HCT116 (cell line): Measurements from ENCODE around the gene TARBP1. TPM values are rescaled to one million over a fixed set of nuclear protein-coding genes. Genes with fewer than 3 reads are reported as not detected.
A peak's percentile ranks its signal among the peaks of the same experiment; 100 is the strongest.

Source experiments
- ATAC-seq: fragments of 200-7000 bp; cut with Tn5 transposase; 2 replicates; pipeline ENCODE4 v1.9.1; 2020; ENCODE audit warnings: mild to moderate bottlenecking, moderate library complexity
- BruUV-seq: library from RNA; stranded (reverse); fragments of 400-500 nt; replicated peaks from 2 replicates; lab custom pipeline; 2021; lab: Mats Ljungman, UMichigan
- CTCF ChIA-PET: fragments of 300-600 bp; sonication (Branson Sonifier 250); formaldehyde crosslinking; loops from one replicate; lab custom pipeline; 2021; ENCODE audit warnings: antibody characterized with exemption; lab: Charles Lee
- POLR2A ChIA-PET: fragments of 300-600, 350-600 bp; sonication (Branson Sonifier 250); formaldehyde crosslinking; loops from one replicate; lab custom pipeline; 2021; ENCODE audit warnings: antibody characterized with exemption; lab: Charles Lee
- RAD21 ChIA-PET, 2 experiments: fragments of 300-600 bp; sonication (Branson Sonifier 250); formaldehyde crosslinking; loops; one replicate each; lab custom pipeline; 2023; ENCODE audit warnings: low total read pairs in 2 of 2; ENCODE audit not compliant: uncharacterized antibody in 2 of 2, unreplicated experiment in 2 of 2, low non-redundant PET in 1 of 2; lab: Charles Lee
- DNase-seq: peaks from one replicate; pipeline ENCODE4 v3.0.0-alpha.2; 2010; ENCODE audit warnings: low read depth, low spot score
- H2AFZ ChIP-seq: fragments of 200-600 bp; shearing (Covaris generic), sonication (generic); 2 replicates; pipeline ENCODE4 v1.6.1; 2017; ENCODE audit warnings: low read depth, mixed run types, mixed read lengths, antibody characterized with exemption, low read length; ENCODE audit not compliant: poor library complexity, severe bottlenecking
- H3K27ac ChIP-seq: 2 replicates; pipeline ENCODE4 v1.5.1; 2012; ENCODE audit warnings: low read depth, low read length
- H3K27me3 ChIP-seq: fragments of 200-600 bp; sonication (generic); 2 replicates; pipeline ENCODE4 v1.6.1; 2016; ENCODE audit warnings: mixed run types, low read length, mixed read lengths; ENCODE audit not compliant: insufficient read depth
- H3K36me3 ChIP-seq, 2 experiments: fragments of 200-500 bp in 1 of 2; fragments of 200-600 bp in 1 of 2; sonication (Bioruptor generic) in 1 of 2; sonication (generic) in 1 of 2; 2 replicates each; pipeline versions ENCODE4 v1.5.1 to v1.6.1; 2014 to 2016; ENCODE audit warnings: low read length in 2 of 2, inconsistent platforms in 1 of 2, mixed read lengths in 1 of 2, mixed run types in 1 of 2; ENCODE audit not compliant: insufficient read depth in 2 of 2, control insufficient read depth in 1 of 2
- H3K4me1 ChIP-seq, 2 experiments: fragments of 200-600 bp in 1 of 2; sonication (generic) in 1 of 2; 2 replicates each; pipeline versions ENCODE4 v1.5.1 to v1.6.1; 2012 to 2017; ENCODE audit warnings: low read length in 2 of 2, inconsistent platforms in 1 of 2, mild to moderate bottlenecking in 1 of 2, mixed read lengths in 1 of 2, mixed run types in 1 of 2, moderate library complexity in 1 of 2; ENCODE audit not compliant: insufficient read depth in 2 of 2, control insufficient read depth in 1 of 2
- H3K4me2 ChIP-seq: fragments of 200-600 bp; sonication (generic); 2 replicates; pipeline ENCODE4 v1.6.1; 2017; ENCODE audit warnings: mixed run types, low read length, mixed read lengths
- H3K4me3 ChIP-seq, 2 experiments: fragments of 200-600 bp in 1 of 2; sonication (generic) in 1 of 2; replicated peaks in 1 of 2; 2 replicates each; pipeline ENCODE4 v1.5.1; 2011 to 2016; ENCODE audit warnings: low read length in 2 of 2, control low read depth in 1 of 2, low read depth in 1 of 2, mild to moderate bottlenecking in 1 of 2, mixed read lengths in 1 of 2, mixed run types in 1 of 2
- H3K79me2 ChIP-seq: fragments of 200-600 bp; sonication (generic); 2 replicates; pipeline ENCODE4 v1.6.1; 2017; ENCODE audit warnings: mild to moderate bottlenecking, mixed run types, low read length, moderate library complexity, mixed read lengths; ENCODE audit not compliant: insufficient read depth
- H3K9ac ChIP-seq: fragments of 200-600 bp; sonication (generic); 2 replicates; pipeline ENCODE4 v1.6.1; 2016; ENCODE audit warnings: low read length, mixed read lengths
- H3K9me2 ChIP-seq: fragments of 200-600 bp; sonication (generic), shearing (Covaris generic); 2 replicates; pipeline ENCODE4 v1.6.1; 2017; ENCODE audit warnings: mixed run types, mild to moderate bottlenecking, moderate library complexity; ENCODE audit not compliant: insufficient read depth
- H3K9me3 ChIP-seq, 2 experiments: fragments of 200-500 bp in 1 of 2; fragments of 200-600 bp in 1 of 2; sonication (Bioruptor generic) in 1 of 2; sonication (generic) in 1 of 2; 2 replicates each; pipeline ENCODE4 v1.6.1; 2014 to 2017; ENCODE audit warnings: low read length in 2 of 2, mixed read lengths in 2 of 2, inconsistent platforms in 1 of 2, low read depth in 1 of 2, mild to moderate bottlenecking in 1 of 2, mixed run types in 1 of 2, moderate library complexity in 1 of 2; ENCODE audit not compliant: control insufficient read depth in 1 of 2, insufficient read depth in 1 of 2
- H4K20me1 ChIP-seq: fragments of 200-600 bp; sonication (generic), shearing (Covaris generic); 2 replicates; pipeline ENCODE4 v1.6.1; 2017; ENCODE audit warnings: mixed run types, mild to moderate bottlenecking, moderate library complexity; ENCODE audit not compliant: insufficient read depth
- CBX3 ChIP-seq: IDR thresholded peaks from 2 replicates; pipeline ENCODE4 v1.6.1; 2012; ENCODE audit warnings: low read depth
- CEBPB ChIP-seq: IDR thresholded peaks from 2 replicates; pipeline ENCODE4 v1.6.1; 2012; ENCODE audit warnings: low read depth
- EGR1 ChIP-seq: IDR thresholded peaks from 2 replicates; pipeline ENCODE4 v1.6.1; 2012; ENCODE audit warnings: low read depth
- ELF1 ChIP-seq: IDR thresholded peaks from 2 replicates; pipeline ENCODE4 v1.6.1; 2012; ENCODE audit warnings: low read depth, borderline replicate concordance
- EZH2 ChIP-seq: fragments of 200-600 bp; sonication (generic); IDR thresholded peaks from 2 replicates; pipeline ENCODE4 v1.6.1; 2017; ENCODE audit warnings: antibody characterized with exemption, mixed run types
- POLR2A ChIP-seq: IDR thresholded peaks from 2 replicates; pipeline ENCODE4 v1.7.0; 2011; ENCODE audit warnings: borderline replicate concordance; ENCODE audit not compliant: insufficient read depth, insufficient read length; ENCODE audit errors: extremely low read depth
- POLR2AphosphoS5 ChIP-seq: IDR thresholded peaks from 2 replicates; pipeline ENCODE4 v1.6.1; 2011; ENCODE audit warnings: mild to moderate bottlenecking, low read depth, low read length, moderate library complexity
- RAD21 ChIP-seq: IDR thresholded peaks from 2 replicates; pipeline ENCODE4 v1.6.1; 2012; ENCODE audit warnings: low read depth, mild to moderate bottlenecking
- SIN3A ChIP-seq: IDR thresholded peaks from 2 replicates; pipeline ENCODE4 v1.6.1; 2012; ENCODE audit warnings: low read depth
- SRF ChIP-seq: IDR thresholded peaks from 2 replicates; pipeline ENCODE4 v1.6.1; 2012; ENCODE audit warnings: low read depth
- YY1 ChIP-seq: IDR thresholded peaks from 2 replicates; pipeline ENCODE4 v1.6.1; 2011; ENCODE audit warnings: low read length, low read depth, moderate library complexity, mild to moderate bottlenecking; ENCODE audit not compliant: insufficient replicate concordance; ENCODE audit errors: extremely low read depth
- ZFX ChIP-seq: fragments of 450-650 bp; IDR thresholded peaks from 2 replicates; pipeline ENCODE4 v1.6.1; 2017
- intact Hi-C: fragments of 100-400 bp; cut with micrococcal nuclease; formaldehyde crosslinking; loops from 2 replicates; pipeline ENCODE4 v1.10.0; 2022
- total RNA-seq: library from RNA; stranded (reverse); gene quantifications from one replicate; pipeline ENCODE4 v1.2.1, GENCODE V29; 2021; ENCODE audit not compliant: unreplicated experiment
- TF ChIP-seq, protein P1 (sequence below): IDR thresholded peaks from 2 replicates; pipeline ENCODE4 v1.6.1; 2011; ENCODE audit warnings: mild to moderate bottlenecking, low read length, moderate library complexity; ENCODE audit not compliant: insufficient replicate concordance; ENCODE audit errors: extremely low read depth
- TF ChIP-seq, protein P2 (sequence below): IDR thresholded peaks from 2 replicates; pipeline ENCODE4 v1.6.1; 2012; ENCODE audit warnings: low read depth

TARBP1 gene
- total RNA-seq, 1 experiment from 2014 or later, result 17.2 TPM

DNA sequence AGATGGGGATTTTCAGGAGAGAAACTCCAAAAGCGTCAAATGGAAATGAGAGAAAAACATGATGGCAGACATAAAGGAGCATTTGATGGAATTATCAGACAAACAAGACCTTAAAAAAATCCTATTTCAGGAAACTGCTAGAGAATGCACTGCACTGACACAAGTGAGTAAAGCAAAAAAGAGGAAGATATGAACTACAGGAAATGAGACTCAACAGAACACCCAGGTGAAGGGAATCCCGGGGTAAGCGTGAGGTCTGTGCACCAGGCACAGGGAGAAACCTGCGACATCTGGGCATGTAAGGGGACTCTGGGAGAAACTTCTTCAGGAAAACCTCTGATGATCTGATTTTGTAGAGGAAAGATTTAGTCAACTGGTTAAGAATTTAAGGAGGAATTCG lies 2.8 kb downstream of the TARBP1 start:
- ATAC-seq (no peak), DNase-seq (no peak)
- Histone ChIP-seq H3K4me2 (no peak overlapping the region), H3K79me2 (0 out of 2 replicates have a peak, but pooled peaks cover 2% of the 10 kb centered on the region), H3K4me3 (no peak overlapping the region), H4K20me1 (no peaks in the 10 kb centered on the region), H3K9ac (no peak overlapping the region)
- RAD21 ChIA-PET, result no interaction called here
- BruUV-seq, result TSS peak; percentile 27
- intact Hi-C loops, result no loop called here
- no peak for TF ChIP-seq ELF1
- TF ChIP-seq SRF, result no peak
- TF ChIP-seq, protein P1, sequence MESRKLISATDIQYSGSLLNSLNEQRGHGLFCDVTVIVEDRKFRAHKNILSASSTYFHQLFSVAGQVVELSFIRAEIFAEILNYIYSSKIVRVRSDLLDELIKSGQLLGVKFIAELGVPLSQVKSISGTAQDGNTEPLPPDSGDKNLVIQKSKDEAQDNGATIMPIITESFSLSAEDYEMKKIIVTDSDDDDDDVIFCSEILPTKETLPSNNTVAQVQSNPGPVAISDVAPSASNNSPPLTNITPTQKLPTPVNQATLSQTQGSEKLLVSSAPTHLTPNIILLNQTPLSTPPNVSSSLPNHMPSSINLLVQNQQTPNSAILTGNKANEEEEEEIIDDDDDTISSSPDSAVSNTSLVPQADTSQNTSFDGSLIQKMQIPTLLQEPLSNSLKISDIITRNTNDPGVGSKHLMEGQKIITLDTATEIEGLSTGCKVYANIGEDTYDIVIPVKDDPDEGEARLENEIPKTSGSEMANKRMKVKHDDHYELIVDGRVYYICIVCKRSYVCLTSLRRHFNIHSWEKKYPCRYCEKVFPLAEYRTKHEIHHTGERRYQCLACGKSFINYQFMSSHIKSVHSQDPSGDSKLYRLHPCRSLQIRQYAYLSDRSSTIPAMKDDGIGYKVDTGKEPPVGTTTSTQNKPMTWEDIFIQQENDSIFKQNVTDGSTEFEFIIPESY, result no peak
- TF ChIP-seq CBX3, result no peak
- TF ChIP-seq, all 23 proteins: peak for 0
- Histone ChIP-seq H3K9me2 (no peaks in the 10 kb centered on the region), H3K9me3 (no peaks in the 10 kb centered on the region), H2AFZ (no peak overlapping the region), H3K4me1 (peaks cover 3 to 18% of the 10 kb centered on the region in 2 experiments; a peak in 3 of 4 replicates), H3K36me3 (no peaks in the 10 kb centered on the region), H3K27me3 (0 out of 2 replicates have a peak, but pooled peaks cover 3% of the 10 kb centered on the region), H3K27ac (no peak overlapping the region)
- ChIA-PET POLR2A (no interaction called here), CTCF (no interaction called here)

DNA sequence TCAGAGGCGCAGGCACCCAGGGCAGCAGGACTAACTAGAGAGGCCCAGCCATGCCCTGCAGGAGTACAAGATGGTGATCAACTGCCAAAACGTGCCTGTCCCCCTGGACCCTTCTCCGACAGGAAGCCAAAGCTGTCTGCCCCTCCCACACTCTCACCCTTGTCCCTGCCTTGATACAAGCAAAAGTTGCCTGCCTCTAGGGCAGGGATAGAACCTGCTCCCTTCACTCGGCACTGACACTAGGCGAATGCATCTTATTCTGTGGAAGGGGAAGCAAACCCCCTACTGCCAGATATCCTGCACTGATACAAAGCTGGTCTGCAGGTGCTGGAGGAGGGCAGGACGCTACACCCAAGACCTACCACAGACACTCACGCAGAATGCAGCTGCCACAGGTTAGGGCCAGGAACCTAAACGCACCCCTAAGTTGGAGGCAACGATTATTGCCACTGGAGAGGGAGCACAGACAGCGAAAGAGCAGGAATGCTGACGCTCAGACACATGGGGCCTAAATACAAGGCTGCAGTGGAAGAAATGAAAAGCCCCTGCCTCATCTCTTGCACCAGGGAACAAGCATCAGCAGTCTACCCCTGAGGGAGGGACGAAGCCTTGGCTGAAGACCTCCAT lies 3.7 kb downstream of the TARBP1 start:
- ATAC-seq (no peak), DNase-seq (no peak)
- H3K36me3 ChIP-seq, result no peaks in the 10 kb centered on the region
- ChIA-PET CTCF (no interaction called here), POLR2A (interaction anchor here (0.6 to 0.7 kb wide), 2 partner anchors 87 to 608 kb away, joined by 3 to 4 read pairs; no protein-coding TSS in a partner anchor), RAD21 (no interaction called here)
- no peak overlapping the region for H3K9ac ChIP-seq
- H3K27ac ChIP-seq, result no peak overlapping the region
- H4K20me1 ChIP-seq, result no peaks in the 10 kb centered on the region
- no peaks in the 10 kb centered on the region for H3K9me3 ChIP-seq
- no peaks in the 10 kb centered on the region for H3K9me2 ChIP-seq
- 0 out of 2 replicates have a peak, but pooled peaks cover 2% of the 10 kb centered on the region for H3K79me2 ChIP-seq
- H3K4me2 ChIP-seq, result no peak overlapping the region
- peaks cover 3 to 18% of the 10 kb centered on the region in 2 experiments; a peak in 3 of 4 replicates for H3K4me1 ChIP-seq
- intact Hi-C loops, result no loop called here
- H3K27me3 ChIP-seq, result no peaks in the 10 kb centered on the region
- no peak overlapping the region for H3K4me3 ChIP-seq
- BruUV-seq, result no TSS peak
- no peak overlapping the region for H2AFZ ChIP-seq
- TF ChIP-seq, protein P2, sequence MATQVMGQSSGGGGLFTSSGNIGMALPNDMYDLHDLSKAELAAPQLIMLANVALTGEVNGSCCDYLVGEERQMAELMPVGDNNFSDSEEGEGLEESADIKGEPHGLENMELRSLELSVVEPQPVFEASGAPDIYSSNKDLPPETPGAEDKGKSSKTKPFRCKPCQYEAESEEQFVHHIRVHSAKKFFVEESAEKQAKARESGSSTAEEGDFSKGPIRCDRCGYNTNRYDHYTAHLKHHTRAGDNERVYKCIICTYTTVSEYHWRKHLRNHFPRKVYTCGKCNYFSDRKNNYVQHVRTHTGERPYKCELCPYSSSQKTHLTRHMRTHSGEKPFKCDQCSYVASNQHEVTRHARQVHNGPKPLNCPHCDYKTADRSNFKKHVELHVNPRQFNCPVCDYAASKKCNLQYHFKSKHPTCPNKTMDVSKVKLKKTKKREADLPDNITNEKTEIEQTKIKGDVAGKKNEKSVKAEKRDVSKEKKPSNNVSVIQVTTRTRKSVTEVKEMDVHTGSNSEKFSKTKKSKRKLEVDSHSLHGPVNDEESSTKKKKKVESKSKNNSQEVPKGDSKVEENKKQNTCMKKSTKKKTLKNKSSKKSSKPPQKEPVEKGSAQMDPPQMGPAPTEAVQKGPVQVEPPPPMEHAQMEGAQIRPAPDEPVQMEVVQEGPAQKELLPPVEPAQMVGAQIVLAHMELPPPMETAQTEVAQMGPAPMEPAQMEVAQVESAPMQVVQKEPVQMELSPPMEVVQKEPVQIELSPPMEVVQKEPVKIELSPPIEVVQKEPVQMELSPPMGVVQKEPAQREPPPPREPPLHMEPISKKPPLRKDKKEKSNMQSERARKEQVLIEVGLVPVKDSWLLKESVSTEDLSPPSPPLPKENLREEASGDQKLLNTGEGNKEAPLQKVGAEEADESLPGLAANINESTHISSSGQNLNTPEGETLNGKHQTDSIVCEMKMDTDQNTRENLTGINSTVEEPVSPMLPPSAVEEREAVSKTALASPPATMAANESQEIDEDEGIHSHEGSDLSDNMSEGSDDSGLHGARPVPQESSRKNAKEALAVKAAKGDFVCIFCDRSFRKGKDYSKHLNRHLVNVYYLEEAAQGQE, result no peak
- TF ChIP-seq CEBPB, result no peak
- TF ChIP-seq RAD21, result no peak
- no peak for TF ChIP-seq SIN3A
- TF ChIP-seq YY1, result no peak
- no peak for TF ChIP-seq ZFX
- TF ChIP-seq EGR1, result no peak
- TF ChIP-seq ELF1, result no peak
- no peak for TF ChIP-seq POLR2AphosphoS5
- no peak for TF ChIP-seq EZH2
- no peak for TF ChIP-seq POLR2A
